ENCODE measurements around the gene LIN9.
"Not testable (repeated sequence)": the region's sequence is repeated elsewhere in the genome, so short reads cannot be mapped to it uniquely, and the experiment has no call there.

The LIN9 gene

GRCh38 chr1:226308723-226309397, at the start of gene LIN9:
Gene LIN9 (minus strand): TSS chr1:226309164. CDS start chr1:226309139, 25 bp downstream.
- peak; percentile 96 for DNase-seq

DNA sequence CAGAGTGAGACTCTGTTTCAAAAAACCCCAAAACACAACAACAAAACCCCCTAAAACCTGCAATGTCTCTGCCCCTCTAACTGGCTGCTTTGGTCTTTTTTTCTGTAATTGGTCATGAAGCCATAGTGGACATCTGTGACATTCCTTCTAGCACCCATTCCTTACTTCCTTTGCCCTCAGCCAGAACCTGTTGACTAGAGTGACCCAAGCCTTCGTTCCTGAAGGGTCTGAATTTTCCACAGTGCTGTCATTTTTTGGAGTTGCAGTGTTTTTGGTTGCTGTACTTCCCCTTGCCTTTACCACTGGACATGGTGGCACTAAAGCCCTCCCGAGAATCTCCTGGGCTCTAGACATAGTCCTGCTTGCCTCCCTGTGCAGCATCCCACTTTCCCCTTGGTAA, 48.5 kb upstream of the LIN9 start:
- no peak for DNase-seq

DNA sequence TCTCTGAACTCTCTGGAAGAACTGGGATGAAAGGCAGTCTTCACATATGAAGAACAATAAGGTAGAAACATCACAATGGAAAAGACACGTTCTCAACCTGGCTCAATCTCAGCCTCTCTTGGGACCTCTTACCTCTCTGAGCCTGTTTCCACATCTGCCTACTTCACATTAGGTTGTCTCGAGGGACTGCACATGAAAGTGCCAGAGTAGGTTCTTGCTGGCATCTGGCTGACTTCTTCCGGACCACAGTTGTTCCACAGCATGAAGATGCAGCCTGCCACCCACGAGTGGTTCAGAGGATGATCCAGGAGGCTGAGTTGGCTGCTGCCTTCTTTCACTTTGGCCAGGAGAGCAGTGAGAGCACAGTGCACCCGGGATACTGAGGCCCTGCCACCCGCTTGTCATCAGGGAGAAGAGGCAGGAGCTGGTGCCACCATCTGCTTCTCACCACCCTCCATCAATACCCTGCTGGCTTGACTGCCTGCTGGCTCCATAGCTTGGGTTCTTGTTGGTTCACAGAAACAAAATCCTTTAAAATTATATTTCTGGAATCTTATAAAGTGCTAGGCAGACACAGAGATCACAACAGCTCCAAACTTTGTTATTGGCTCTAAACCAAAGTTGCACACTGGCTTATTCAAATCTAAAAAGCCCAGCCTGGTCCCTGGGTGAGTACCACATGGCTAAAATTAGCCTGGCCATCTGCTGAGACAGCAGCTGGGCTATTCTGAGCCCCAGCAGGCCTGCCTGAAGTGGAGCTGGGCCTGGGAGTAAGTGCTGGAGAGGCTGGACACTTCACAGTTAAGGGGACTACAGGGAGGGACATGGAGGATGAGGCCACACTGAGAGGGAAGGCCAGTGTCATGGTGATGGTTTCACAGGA, 46.9 kb upstream of the LIN9 start:
- DNase-seq: no peak

DNA sequence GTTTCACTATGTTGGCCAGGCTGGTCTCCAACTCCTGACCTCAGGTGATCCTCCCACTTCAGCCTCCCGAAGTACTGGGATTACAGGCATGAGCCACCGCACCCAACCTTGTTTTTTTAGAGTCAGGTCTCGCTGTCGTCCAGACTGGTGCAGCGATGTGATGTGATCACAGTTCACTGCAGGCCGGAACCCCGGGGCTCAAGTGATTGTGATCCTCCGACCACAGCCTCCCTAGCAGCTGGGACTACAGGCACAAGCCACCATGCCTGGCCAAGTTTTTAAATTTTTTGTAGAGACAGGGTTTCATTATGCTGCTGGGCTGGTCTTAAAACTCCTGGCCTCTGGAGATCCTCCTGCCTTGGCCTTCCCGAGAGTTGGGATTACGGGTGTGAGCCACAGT, 46.1 kb upstream of the LIN9 start:
- no peak for DNase-seq

DNA sequence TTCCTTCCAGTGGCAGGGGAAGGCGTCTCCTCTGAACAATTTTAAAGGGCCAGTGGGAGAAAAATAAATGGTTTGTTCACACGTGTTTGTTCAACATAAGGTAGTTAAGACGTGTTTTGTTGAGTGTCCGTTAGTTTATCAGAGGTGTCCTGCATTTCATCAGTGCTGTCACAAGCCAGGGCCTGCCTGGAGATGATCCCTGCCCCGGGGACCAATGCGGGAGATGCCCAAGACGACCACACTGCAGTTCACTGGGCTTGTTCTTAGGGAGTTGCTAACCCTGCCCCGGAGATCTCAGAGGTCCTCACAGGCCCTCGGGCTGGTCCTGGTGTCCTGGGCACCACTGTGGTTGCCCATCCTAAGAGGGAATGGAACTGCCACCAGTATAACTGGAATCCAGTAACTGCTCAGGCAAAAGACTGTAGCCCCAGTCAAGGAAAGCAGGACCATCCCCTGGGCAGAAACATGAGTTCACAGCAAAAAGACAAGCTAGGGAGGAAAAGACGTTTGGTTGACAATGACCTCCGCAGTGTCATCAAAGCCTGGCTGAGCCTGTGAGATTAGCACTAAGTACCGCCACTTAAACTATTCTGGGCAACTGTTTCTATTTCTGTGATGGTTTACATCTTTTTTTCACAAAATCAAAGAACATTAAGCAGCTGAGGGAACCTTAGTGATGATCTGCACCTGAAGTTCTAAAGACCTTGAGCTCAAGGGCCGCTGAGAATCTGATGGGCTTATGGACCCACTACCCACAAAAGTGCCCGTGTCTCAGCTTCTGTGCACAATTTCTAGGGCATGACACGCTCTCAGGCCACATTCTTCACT, 44.9 kb upstream of the LIN9 start:
- DNase-seq: no peak

DNA sequence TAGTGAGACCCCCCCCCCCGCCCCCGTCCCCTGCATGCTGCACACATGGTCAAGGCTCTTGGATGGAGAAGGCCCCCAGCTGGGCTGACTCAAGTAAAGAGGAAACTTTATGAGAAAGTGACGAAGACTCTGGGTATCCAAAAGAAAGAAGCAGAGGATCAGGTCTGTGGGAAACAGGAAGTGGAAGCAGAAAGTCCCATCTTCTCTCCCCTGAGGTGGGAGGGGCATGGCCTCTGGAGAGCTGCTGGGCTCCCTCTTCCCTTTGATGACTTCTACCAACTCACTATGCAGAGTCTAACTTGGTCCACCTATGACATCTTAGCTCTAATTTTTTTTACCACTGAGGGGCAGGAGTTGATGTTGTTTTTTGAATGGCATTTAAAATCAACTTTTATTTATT, 42.7 kb upstream of the LIN9 start:
- DNase-seq: no peak

- no peak for DNase-seq
Observed at GRCh38 chr1:226350519-226350865, 41.5 kb upstream of the LIN9 start.

DNA sequence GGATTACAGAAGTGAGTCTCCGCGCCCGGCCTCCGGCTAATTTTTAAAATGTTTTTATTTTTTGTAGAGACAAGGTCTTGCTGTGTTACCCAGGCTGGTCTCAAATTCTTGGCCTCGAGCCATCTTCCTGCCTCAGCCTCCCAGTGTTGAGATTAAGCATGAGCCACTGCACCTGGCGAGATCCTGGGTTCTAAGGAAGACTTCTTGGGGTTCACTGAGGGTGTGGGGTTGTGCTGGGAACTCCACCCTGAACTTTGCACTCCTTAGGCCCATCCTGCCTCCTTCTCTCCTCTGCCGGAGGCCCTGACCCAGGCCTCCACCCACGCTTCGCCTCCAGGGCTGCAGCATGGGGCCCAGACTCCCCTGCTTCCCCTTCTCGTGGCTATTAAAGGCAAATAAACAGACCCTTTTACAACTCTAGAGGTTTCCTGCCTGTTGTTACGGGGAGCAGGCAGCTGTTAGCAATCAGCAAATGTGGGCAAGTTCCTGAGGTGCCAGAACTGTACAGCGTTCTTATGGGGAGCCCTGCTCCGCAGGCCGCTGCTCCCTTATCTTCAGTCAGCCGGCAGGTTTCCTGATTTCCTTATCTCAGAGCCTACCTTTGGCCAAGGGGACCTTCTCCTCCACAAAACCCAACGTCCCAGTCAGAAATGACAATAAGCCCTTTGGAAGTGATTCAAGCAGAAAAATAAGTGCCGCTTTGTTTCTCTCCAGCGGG, 41.0 kb upstream of the LIN9 start:
- DNase-seq: peak; percentile 61

DNA sequence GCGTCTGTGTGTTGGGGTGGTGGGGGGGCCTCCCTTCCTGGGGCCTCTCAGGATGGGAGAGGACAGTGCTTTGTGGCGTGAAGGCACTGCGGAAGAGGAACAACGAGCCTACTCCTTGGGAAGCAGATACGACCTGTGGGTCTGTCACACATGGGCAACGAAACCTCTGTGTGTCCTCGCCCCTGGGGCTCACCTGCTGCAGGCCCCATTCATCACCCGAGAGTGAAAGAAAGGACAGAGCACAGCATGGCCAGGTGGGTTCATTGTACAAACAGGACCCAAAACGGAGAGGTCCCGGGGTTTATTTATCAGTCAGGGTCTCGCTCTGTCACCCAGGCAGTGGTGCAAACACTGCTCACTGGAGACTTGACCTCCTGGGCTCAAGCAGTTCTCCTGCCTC, 40.1 kb upstream of the LIN9 start:
- DNase-seq: no peak

GRCh38 chr1:226344441-226345259, 35.7 kb upstream of the LIN9 start:
- no peak for DNase-seq

- no peak for DNase-seq
Observed at GRCh38 chr1:226342656-226343055, 33.7 kb upstream of the LIN9 start.

DNA sequence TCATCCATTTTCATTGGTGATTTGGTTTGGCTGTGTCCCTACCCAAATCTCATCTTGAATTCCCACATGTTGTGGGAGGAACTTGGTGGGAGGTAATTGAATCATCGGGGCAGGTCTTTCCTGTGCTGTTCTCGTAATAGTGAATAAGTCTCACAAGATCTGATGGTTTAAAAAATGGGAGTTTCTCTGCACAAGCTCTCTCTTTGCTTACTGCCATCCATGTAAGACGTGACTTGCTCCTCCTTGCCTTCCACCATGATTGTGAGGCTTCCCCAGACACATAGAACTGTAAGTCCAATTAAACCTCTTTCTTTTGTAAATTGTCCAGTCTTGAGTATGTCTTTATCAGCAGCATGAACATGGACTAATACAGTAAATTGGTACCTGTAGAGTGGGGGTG, 31.1 kb upstream of the LIN9 start:
- not testable (repeated sequence) for DNase-seq

DNA sequence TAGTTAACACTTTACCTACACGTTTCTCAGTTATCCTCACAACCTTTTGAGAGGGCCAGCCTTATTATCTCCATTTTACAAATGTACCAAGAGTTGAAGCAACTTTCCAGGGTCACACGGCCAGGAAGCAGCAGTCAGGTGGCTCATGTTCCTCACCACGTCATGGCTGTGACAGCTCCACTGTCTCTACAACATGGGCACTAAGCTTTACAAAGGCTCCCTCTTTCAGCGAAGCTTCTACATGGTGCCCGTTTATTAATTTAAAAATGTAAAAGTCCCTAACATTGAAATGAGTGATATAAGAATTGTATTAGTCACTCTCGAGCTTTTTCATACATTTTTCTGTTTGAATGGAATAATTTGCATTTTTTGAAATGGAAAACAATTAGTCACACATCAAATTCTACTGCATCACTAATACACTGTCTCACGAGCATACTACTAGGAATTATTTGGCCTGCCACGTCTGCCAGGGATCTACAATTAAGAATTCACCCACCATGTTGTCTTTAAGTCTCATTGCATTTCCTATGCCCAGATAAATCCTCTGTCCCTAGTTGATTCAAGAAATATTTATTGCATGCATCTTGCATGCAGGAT, 28.4 kb upstream of the LIN9 start:
- DNase-seq: no peak

DNA sequence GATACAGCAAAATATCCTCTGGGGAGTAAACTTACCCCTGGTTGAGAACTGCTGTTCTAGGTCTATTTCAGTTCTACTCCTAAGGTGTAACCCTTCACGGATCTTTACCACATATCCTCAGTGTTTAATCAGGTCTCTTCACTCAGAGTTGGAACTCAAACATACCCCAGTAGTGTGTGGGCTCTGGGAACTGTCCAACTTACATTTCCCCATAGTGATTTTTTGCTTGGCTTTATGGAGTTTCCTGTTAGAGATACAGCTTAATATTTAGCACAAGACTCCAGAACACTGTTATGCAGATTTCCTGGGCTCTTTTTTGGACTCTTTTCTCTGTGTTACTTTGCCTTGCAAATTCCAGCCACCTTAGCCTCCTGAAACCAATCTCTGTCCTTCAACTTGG, 26.7 kb upstream of the LIN9 start:
- DNase-seq: no peak

DNA sequence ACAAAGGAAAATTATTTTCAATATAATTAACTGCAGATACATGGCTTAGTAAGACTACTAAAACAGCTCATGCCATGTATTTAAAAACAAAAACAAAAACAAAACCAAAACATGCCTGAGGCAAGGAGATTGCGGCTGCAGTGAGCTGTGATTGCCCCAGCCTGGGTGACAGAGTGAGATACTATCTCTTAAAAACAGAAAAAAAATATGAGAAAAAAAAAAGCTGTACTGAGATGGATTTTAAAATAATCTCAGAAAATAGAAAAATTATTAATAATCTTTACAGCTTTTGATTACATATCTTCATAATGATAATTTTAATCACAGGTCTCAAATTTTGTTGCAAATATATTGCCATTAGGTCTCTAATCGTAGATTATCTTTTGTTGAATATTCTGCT, 24.0 kb upstream of the LIN9 start:
- no peak for DNase-seq

- no peak for DNase-seq
Observed at GRCh38 chr1:226329237-226329636, 20.3 kb upstream of the LIN9 start.

DNA sequence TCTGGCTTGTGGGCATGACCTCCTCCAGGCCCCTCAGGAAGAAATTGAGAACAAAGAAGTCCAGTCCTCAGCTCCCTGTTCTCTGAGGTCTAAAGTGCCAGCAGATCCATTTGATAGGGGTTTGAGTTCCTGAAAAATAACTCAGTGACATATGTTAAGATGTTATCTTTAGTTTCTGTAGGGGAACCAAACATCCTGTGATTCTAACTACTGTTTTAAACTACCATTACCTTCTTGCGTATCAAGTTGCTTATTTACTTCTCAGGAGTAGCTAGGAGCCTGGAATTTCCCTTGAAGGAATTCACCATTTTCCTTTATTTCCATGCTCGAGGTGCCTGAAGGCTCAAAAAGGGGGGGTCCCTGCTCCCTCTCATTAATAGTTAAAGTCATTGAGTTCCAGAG, 18.8 kb upstream of the LIN9 start:
- DNase-seq: peak; percentile 18

DNA sequence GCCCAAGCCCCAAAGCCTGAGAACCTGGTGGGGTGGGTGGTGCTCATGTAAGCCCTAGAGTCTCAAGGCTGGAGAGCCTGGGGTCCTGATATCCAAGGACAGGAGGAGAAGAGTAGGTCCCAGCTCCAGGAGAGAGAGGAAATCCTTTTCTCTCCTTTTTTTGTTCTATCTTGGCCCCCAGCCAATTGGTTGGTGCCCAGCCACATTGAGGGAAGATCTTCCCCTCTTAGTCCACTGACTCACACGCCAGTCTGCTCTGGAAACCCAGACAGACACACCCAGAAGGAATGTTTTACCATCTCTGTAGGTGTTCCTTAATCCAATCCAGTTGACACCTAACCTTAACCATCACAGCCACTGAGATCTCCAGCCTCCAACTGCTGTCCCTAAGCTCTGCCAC, 16.2 kb upstream of the LIN9 start:
- DNase-seq: no peak

DNA sequence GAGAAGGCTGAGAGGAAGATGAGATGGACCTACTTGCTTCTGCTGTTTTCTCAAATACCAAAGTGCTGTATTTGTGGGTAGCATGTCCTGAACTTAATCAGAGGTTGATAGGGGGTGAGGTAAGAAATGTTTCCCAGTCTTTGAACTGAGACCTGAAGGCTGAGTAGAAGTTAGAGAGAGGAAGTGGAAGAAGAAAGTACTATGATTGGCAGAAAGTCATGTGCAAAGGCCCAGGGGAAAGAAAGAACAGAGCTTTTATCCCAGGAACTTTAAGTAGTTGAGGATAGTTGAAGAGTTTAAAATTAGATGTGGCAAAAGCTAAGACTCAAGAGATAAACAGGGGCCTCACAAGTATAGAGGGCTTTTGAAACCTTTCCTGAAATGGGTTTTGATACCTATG, 15.5 kb upstream of the LIN9 start:
- no peak for DNase-seq

GRCh38 chr1:226322986-226323385, 14.0 kb upstream of the LIN9 start:
- no peak for DNase-seq

GRCh38 chr1:226320930-226321329, 12.0 kb upstream of the LIN9 start:
- DNase-seq: no peak

DNA sequence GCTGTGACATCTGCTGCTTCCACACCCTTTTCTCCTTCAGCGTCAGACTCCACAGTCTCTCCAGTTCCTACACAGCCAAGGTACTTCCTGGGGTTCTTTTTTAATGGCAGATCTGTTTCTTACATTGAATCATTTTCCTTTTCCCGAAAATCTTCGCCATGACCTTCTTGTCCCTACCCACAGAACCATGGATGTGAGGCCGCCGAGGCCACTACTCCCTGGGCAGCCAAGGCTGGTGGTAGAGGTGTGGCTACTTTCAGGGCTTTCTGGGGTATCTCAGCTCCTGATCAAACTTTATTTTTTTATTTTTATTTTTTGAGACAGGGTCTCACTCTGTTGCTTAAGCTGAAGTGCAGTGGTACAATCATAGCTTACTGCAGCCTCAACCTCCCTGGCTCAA, 9.5 kb upstream of the LIN9 start:
- no peak for DNase-seq
